GM23338 (cell line): Measurements from ENCODE around the gene KCNB1. TPM values are rescaled to one million over a fixed set of nuclear protein-coding genes. Genes with fewer than 3 reads are reported as not detected.

Source experiments
- ATAC-seq: fragments of 200-7000 bp; cut with Tn5 transposase; 3 replicates; pipeline ENCODE4 v1.9.1; 2020
- DNase-seq: peaks from one replicate; pipeline ENCODE4 v3.0.0-alpha.2; 2015; ENCODE audit warnings: low spot score
- H2AFZ ChIP-seq: fragments of 200-600 bp; sonication (generic); 2 replicates; pipeline ENCODE4 v1.8.0; 2016; ENCODE audit warnings: antibody characterized with exemption, mild to moderate bottlenecking, moderate library complexity
- H3F3A ChIP-seq: fragments of 200-600 bp; sonication (generic); replicated peaks from 2 replicates; pipeline ENCODE4 v1.8.0; 2017; ENCODE audit warnings: antibody characterized with exemption, mixed run types, low read depth
- H3K27ac ChIP-seq: fragments of 200-600 bp; sonication (generic); 2 replicates; pipeline ENCODE4 v1.6.1; 2016; ENCODE audit warnings: low read depth
- H3K27me3 ChIP-seq: fragments of 200-600 bp; sonication (generic); 2 replicates; pipeline ENCODE4 v1.8.0; 2016; ENCODE audit warnings: mild to moderate bottlenecking, mixed run types, moderate library complexity; ENCODE audit not compliant: insufficient read depth
- H3K36me3 ChIP-seq: fragments of 200-600 bp; sonication (generic); 2 replicates; pipeline ENCODE4 v1.8.0; 2016; ENCODE audit warnings: mild to moderate bottlenecking; ENCODE audit not compliant: insufficient read depth
- H3K4me1 ChIP-seq: fragments of 200-600 bp; sonication (generic); 2 replicates; pipeline ENCODE4 v1.8.0; 2016; ENCODE audit warnings: mild to moderate bottlenecking, moderate library complexity; ENCODE audit not compliant: insufficient read depth
- H3K4me2 ChIP-seq: fragments of 200-600 bp; sonication (generic); 2 replicates; pipeline ENCODE4 v1.7.1; 2017; ENCODE audit warnings: mixed run types
- H3K4me3 ChIP-seq: fragments of 200-600 bp; sonication (generic); 2 replicates; pipeline ENCODE4 v1.6.1; 2016; ENCODE audit warnings: mixed run types
- H3K79me2 ChIP-seq: fragments of 200-600 bp; sonication (generic); replicated peaks from 2 replicates; pipeline ENCODE4 v1.8.0; 2017; ENCODE audit warnings: mild to moderate bottlenecking; ENCODE audit not compliant: insufficient read depth
- H3K9me2 ChIP-seq: fragments of 200-600 bp; sonication (generic); 2 replicates; pipeline ENCODE4 v1.8.0; 2017; ENCODE audit not compliant: insufficient read depth
- H4K20me1 ChIP-seq: fragments of 200-600 bp; sonication (generic); replicated peaks from 2 replicates; pipeline ENCODE4 v1.8.0; 2017; ENCODE audit warnings: mild to moderate bottlenecking; ENCODE audit not compliant: insufficient read depth
- H3K27ac Mint-ChIP-seq: 2 replicates; pipeline ENCODE4 v1.8.0; 2020; ENCODE audit warnings: inconsistent platforms, mild to moderate bottlenecking, moderate library complexity, mixed read lengths
- H3K27me3 Mint-ChIP-seq: 3 replicates; pipeline ENCODE4 v1.8.0; 2022; ENCODE audit warnings: low read depth, mild to moderate bottlenecking, moderate library complexity, mixed read lengths, inconsistent platforms; ENCODE audit not compliant: insufficient read depth, poor library complexity
- H3K36me3 Mint-ChIP-seq: 3 replicates; pipeline ENCODE4 v1.8.0; 2021; ENCODE audit warnings: low read depth, mild to moderate bottlenecking, inconsistent platforms, moderate library complexity, mixed read lengths
- H3K4me1 Mint-ChIP-seq: 3 replicates; pipeline ENCODE4 v1.8.0; 2020; ENCODE audit warnings: mild to moderate bottlenecking, inconsistent platforms, mixed read lengths
- H3K4me3 Mint-ChIP-seq: 3 replicates; pipeline ENCODE4 v1.8.0; 2021; ENCODE audit warnings: moderate library complexity, mild to moderate bottlenecking, inconsistent platforms, mixed read lengths
- H3K9me3 Mint-ChIP-seq: 3 replicates; pipeline ENCODE4 v1.8.0; 2020; ENCODE audit warnings: moderate library complexity, mild to moderate bottlenecking, inconsistent platforms, mixed read lengths
- CREB1 ChIP-seq: fragments of 250-450 bp; sonication (Bioruptor Pico); IDR thresholded peaks from 2 replicates; pipeline ENCODE4 v1.5.0; 2020; ENCODE audit warnings: low read depth, mild to moderate bottlenecking, moderate library complexity
- EZH2phosphoT487 ChIP-seq: fragments of 200-600 bp; sonication (generic); IDR thresholded peaks from one replicate; pipeline ENCODE4 v1.8.1; 2018; ENCODE audit warnings: antibody characterized with exemption; ENCODE audit not compliant: unreplicated experiment
- JUNB ChIP-seq: IDR thresholded peaks from one replicate; pipeline ENCODE4 v1.6.1; 2016; ENCODE audit warnings: antibody characterized with exemption; ENCODE audit not compliant: unreplicated experiment
- NANOG ChIP-seq: IDR thresholded peaks from 2 replicates; pipeline ENCODE4 v1.6.1; 2016; ENCODE audit warnings: antibody characterized with exemption, borderline replicate concordance
- POLR2AphosphoS5 ChIP-seq: IDR thresholded peaks from 2 replicates; pipeline ENCODE4 v1.6.1; 2016; ENCODE audit warnings: antibody characterized with exemption, low read depth
- STAT1 ChIP-seq: IDR thresholded peaks from one replicate; pipeline ENCODE4 v1.6.1; 2016; ENCODE audit warnings: antibody characterized with exemption; ENCODE audit not compliant: unreplicated experiment
- ZNF114 ChIP-seq: fragments of 250-450 bp; sonication (Bioruptor Pico); IDR thresholded peaks from 2 replicates; pipeline ENCODE4 v1.5.0; 2020; ENCODE audit warnings: mild to moderate bottlenecking, moderate library complexity
- ZNF331 ChIP-seq: fragments of 250-450 bp; sonication (Bioruptor Pico); IDR thresholded peaks from 2 replicates; pipeline ENCODE4 v1.5.0; 2020; ENCODE audit warnings: low read depth, mild to moderate bottlenecking, moderate library complexity
- polyA plus RNA-seq: library from polyadenylated mRNA; unstranded; fragments of >200 nt; fragmentation: Nextera tagmentation; extraction: Ambion mirVana; gene quantifications from 2 replicates; pipeline ENCODE4 v1.2.1, GENCODE V29; 2016
- total RNA-seq: library from RNA; depleted of rRNA; stranded (reverse); fragments of >200 nt; shearing (Covaris generic); gene quantifications from 2 replicates; pipeline ENCODE4 v1.2.3, GENCODE V29; 2014
- TF ChIP-seq, protein P1 (sequence below), 2 experiments: fragments of 200-600 bp in 1 of 2; sonication (generic) in 1 of 2; conservative IDR thresholded peaks; 2 replicates each; pipeline versions ENCODE4 v1.5.1 to v1.6.1; 2016 to 2017; ENCODE audit warnings: antibody characterized with exemption in 2 of 2, low read depth in 2 of 2, mild to moderate bottlenecking in 2 of 2, moderate library complexity in 1 of 2
- TF ChIP-seq, protein P2 (sequence below): fragments of 250-450 bp; sonication (Bioruptor Pico); IDR thresholded peaks from 2 replicates; pipeline ENCODE4 v1.5.0; 2020; ENCODE audit warnings: mild to moderate bottlenecking, moderate library complexity

KCNB1 gene
- total and polyA plus RNA-seq, 2 experiments from 2014 or later, result 0.28 to 0.29 TPM

DNA sequence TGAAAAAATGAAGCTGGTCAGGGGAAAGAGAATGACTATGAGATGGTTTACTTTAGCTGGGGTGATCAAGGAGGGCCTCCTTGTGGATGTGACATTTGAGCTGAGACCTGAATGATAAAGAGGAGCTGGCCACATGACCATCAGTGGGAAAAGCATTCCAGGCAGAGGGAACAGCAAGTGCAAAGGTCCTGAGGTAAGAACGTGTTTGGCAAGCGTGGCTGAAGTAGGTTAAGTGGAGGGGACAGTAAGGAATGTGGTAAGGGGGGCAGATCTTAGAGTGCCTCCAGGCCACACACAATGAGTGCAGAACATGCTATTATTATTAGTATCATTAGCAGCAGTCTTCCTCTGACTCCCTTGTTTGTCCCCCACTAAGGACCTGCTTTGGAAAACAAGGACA is 92.6 kb downstream of the KCNB1 start (continued):
- TF ChIP-seq, protein P1, sequence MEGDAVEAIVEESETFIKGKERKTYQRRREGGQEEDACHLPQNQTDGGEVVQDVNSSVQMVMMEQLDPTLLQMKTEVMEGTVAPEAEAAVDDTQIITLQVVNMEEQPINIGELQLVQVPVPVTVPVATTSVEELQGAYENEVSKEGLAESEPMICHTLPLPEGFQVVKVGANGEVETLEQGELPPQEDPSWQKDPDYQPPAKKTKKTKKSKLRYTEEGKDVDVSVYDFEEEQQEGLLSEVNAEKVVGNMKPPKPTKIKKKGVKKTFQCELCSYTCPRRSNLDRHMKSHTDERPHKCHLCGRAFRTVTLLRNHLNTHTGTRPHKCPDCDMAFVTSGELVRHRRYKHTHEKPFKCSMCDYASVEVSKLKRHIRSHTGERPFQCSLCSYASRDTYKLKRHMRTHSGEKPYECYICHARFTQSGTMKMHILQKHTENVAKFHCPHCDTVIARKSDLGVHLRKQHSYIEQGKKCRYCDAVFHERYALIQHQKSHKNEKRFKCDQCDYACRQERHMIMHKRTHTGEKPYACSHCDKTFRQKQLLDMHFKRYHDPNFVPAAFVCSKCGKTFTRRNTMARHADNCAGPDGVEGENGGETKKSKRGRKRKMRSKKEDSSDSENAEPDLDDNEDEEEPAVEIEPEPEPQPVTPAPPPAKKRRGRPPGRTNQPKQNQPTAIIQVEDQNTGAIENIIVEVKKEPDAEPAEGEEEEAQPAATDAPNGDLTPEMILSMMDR (conservative IDR thresholded peaks at IDR 0.05; ENCODE audit: low read depth in 2 of 2), result no peak
- no peak for TF ChIP-seq CREB1 (CRISPR knock-in tag)
- TF ChIP-seq ZNF114 (CRISPR knock-in tag), result no peak
- TF ChIP-seq POLR2AphosphoS5, result no peak

DNA sequence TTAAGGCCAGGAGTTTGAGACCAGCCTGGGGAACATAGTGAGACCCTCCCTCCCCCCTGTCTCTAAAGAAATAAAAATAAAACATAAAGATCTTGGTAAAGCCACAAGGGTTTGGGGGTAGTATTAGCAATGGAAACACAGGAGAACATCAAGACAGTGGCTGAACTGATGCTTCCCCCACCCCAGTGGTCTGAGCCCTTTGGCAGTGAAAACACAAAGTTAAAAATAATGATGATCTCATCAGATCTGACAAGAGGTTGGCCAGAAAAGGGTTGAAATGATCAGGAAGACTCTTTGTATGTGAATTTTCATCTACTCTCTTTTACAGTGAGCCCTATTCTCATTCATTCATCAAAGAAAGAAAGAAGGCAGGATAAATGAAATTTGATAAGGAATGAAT is 93.7 kb downstream of the KCNB1 start:
- Histone ChIP-seq H2AFZ (no peak overlapping the region), H3K4me2 (no peak overlapping the region), H3K79me2 (no peaks in the 10 kb centered on the region), H3F3A (no peaks in the 10 kb centered on the region), H3K9me2 (no peaks in the 10 kb centered on the region), H3K27me3 (no peaks in the 10 kb centered on the region), H3K36me3 (no peaks in the 10 kb centered on the region), H3K27ac (no peak overlapping the region), H3K4me3 (no peak overlapping the region), H4K20me1 (no peaks in the 10 kb centered on the region), H3K4me1 (no peaks in the 10 kb centered on the region)
- 0 out of 3 replicates have a peak, but pooled peaks cover 2% of the 10 kb centered on the region for H3K9me3 Mint-ChIP-seq
- ATAC-seq (no peak), DNase-seq (no peak)
- H3K27me3 Mint-ChIP-seq, result peaks cover 6% of the 10 kb centered on the region
- TF ChIP-seq EZH2phosphoT487, result no peak
- no peak overlapping the region for H3K4me3 Mint-ChIP-seq
- H3K36me3 Mint-ChIP-seq, result no peaks in the 10 kb centered on the region; the same call in 2 of the 3 replicates
- peaks cover 12% of the 10 kb centered on the region for H3K4me1 Mint-ChIP-seq
- H3K27ac Mint-ChIP-seq, result no peak overlapping the region

DNA sequence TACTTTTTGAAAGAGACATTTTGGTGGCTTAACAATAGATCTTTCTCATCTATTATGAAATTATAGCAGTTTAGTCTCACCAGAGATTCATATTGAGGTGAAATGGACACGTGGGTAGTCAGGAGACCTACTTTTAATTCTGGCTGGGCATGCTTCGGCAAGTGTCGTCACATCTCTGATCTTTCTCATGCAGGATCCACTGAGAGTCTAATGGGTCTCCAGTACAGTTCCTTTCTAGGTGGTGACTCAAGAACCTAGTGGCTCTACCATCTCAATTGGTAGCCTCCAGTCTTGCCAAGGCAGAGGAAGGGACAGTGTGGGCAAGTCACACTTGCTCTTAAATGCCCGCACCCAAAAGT is 94.9 kb downstream of the KCNB1 start:
- Mint-ChIP-seq H3K9me3 (0 out of 3 replicates have a peak, but pooled peaks cover 2% of the 10 kb centered on the region), H3K4me3 (no peak overlapping the region)
- TF ChIP-seq NANOG (no peak), STAT1 (no peak), JUNB (no peak), POLR2AphosphoS5 (no peak), ZNF331 (no peak), CREB1 (CRISPR knock-in tag) (no peak)
- TF ChIP-seq, protein P2, sequence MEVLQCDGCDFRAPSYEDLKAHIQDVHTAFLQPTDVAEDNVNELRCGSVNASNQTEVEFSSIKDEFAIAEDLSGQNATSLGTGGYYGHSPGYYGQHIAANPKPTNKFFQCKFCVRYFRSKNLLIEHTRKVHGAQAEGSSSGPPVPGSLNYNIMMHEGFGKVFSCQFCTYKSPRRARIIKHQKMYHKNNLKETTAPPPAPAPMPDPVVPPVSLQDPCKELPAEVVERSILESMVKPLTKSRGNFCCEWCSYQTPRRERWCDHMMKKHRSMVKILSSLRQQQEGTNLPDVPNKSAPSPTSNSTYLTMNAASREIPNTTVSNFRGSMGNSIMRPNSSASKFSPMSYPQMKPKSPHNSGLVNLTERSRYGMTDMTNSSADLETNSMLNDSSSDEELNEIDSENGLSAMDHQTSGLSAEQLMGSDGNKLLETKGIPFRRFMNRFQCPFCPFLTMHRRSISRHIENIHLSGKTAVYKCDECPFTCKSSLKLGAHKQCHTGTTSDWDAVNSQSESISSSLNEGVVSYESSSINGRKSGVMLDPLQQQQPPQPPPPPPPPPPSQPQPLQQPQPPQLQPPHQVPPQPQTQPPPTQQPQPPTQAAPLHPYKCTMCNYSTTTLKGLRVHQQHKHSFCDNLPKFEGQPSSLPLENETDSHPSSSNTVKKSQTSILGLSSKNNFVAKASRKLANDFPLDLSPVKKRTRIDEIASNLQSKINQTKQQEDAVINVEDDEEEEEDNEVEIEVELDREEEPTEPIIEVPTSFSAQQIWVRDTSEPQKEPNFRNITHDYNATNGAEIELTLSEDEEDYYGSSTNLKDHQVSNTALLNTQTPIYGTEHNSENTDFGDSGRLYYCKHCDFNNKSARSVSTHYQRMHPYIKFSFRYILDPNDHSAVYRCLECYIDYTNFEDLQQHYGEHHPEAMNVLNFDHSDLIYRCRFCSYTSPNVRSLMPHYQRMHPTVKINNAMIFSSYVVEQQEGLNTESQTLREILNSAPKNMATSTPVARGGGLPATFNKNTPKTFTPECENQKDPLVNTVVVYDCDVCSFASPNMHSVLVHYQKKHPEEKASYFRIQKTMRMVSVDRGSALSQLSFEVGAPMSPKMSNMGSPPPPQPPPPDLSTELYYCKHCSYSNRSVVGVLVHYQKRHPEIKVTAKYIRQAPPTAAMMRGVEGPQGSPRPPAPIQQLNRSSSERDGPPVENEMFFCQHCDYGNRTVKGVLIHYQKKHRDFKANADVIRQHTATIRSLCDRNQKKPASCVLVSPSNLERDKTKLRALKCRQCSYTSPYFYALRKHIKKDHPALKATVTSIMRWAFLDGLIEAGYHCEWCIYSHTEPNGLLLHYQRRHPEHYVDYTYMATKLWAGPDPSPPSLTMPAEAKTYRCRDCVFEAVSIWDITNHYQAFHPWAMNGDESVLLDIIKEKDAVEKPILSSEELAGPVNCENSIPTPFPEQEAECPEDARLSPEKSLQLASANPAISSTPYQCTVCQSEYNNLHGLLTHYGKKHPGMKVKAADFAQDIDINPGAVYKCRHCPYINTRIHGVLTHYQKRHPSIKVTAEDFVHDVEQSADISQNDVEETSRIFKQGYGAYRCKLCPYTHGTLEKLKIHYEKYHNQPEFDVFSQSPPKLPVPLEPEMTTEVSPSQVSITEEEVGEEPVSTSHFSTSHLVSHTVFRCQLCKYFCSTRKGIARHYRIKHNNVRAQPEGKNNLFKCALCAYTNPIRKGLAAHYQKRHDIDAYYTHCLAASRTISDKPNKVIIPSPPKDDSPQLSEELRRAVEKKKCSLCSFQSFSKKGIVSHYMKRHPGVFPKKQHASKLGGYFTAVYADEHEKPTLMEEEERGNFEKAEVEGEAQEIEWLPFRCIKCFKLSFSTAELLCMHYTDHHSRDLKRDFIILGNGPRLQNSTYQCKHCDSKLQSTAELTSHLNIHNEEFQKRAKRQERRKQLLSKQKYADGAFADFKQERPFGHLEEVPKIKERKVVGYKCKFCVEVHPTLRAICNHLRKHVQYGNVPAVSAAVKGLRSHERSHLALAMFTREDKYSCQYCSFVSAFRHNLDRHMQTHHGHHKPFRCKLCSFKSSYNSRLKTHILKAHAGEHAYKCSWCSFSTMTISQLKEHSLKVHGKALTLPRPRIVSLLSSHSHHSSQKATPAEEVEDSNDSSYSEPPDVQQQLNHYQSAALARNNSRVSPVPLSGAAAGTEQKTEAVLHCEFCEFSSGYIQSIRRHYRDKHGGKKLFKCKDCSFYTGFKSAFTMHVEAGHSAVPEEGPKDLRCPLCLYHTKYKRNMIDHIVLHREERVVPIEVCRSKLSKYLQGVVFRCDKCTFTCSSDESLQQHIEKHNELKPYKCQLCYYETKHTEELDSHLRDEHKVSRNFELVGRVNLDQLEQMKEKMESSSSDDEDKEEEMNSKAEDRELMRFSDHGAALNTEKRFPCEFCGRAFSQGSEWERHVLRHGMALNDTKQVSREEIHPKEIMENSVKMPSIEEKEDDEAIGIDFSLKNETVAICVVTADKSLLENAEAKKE, result no peak
- TF ChIP-seq, protein P1 (conservative IDR thresholded peaks at IDR 0.05; ENCODE audit: low read depth in 2 of 2), result no peak

More for the DNA sequence above, 94.9 kb downstream of the KCNB1 start:
- no peaks in the 10 kb centered on the region for H3K9me2 ChIP-seq
- no peak overlapping the region for H3K4me2 ChIP-seq
- H3K27ac ChIP-seq, result no peak overlapping the region
- Mint-ChIP-seq H3K36me3 (no peaks in the 10 kb centered on the region; the same call in 2 of the 3 replicates), H3K27ac (no peak overlapping the region), H3K4me1 (peaks cover 12% of the 10 kb centered on the region), H3K27me3 (peaks cover 6% of the 10 kb centered on the region)
- DNase-seq (no peak), ATAC-seq (no peak)
- no peaks in the 10 kb centered on the region for H3K4me1 ChIP-seq
- H4K20me1 ChIP-seq, result no peaks in the 10 kb centered on the region
- H3K4me3 ChIP-seq, result no peak overlapping the region
- H2AFZ ChIP-seq, result no peak overlapping the region
- no peaks in the 10 kb centered on the region for H3K79me2 ChIP-seq
- no peaks in the 10 kb centered on the region for H3F3A ChIP-seq
- H3K36me3 ChIP-seq, result no peaks in the 10 kb centered on the region
- no peaks in the 10 kb centered on the region for H3K27me3 ChIP-seq
